Measurements from ENCODE around the gene ZNF426.

ZNF426 gene

GRCh38 chr19:9535934-9536333 is 2.5 kb downstream of the ZNF426 start:
- H3K9ac ChIP-seq (ENCODE audit: low read length): no peak overlapping the region
- TF ChIP-seq CTCF (IDR thresholded peaks at IDR 0.05; ENCODE audit: low read depth, low read length) (no peak), EZH2phosphoT487 (IDR thresholded peaks at IDR 0.05; ENCODE audit: low read depth) (no peak)
- H2AFZ ChIP-seq (ENCODE audit: low read depth, low read length): no peak overlapping the region
- peaks cover 3% of the 10 kb centered on the region for H3K9me3 ChIP-seq (ENCODE audit: insufficient read depth, low read length)
- no peaks in the 10 kb centered on the region for H4K20me1 ChIP-seq (ENCODE audit: insufficient read depth, low read length)
- H3K79me2 ChIP-seq (ENCODE audit: low read length): peaks cover 27% of the 10 kb centered on the region
- H3K36me3 ChIP-seq (replicated peaks; ENCODE audit: low read depth, low read length): peaks cover 54% of the 10 kb centered on the region
- H3K4me2 ChIP-seq (ENCODE audit: low read length): no peak overlapping the region
- no peaks in the 10 kb centered on the region for H3K27me3 ChIP-seq (ENCODE audit: low read depth, low read length)
- H3K27ac ChIP-seq (ENCODE audit: low read length): no peak overlapping the region
- H3K4me1 ChIP-seq (ENCODE audit: low read length): no peaks in the 10 kb centered on the region; the same call in 1 of the 2 replicates
- no peak overlapping the region for H3K4me3 ChIP-seq (ENCODE audit: low read length)

- no peaks in the 10 kb centered on the region for H4K20me1 ChIP-seq (ENCODE audit: insufficient read depth, low read length)
- no peak overlapping the region for H3K4me3 ChIP-seq (ENCODE audit: low read length)
- H3K27ac ChIP-seq (ENCODE audit: low read length): no peak overlapping the region
- H3K79me2 ChIP-seq (ENCODE audit: low read length): peaks cover 12% of the 10 kb centered on the region
- TF ChIP-seq EZH2phosphoT487 (IDR thresholded peaks at IDR 0.05; ENCODE audit: low read depth) (no peak), CTCF (IDR thresholded peaks at IDR 0.05; ENCODE audit: low read depth, low read length) (no peak)
- no peaks in the 10 kb centered on the region for H3K27me3 ChIP-seq (ENCODE audit: low read depth, low read length)
- no peak overlapping the region for H3K9ac ChIP-seq (ENCODE audit: low read length)
- peaks cover 38% of the 10 kb centered on the region for H3K9me3 ChIP-seq (ENCODE audit: insufficient read depth, low read length)
- H3K4me1 ChIP-seq (ENCODE audit: low read length): no peaks in the 10 kb centered on the region
- no peak overlapping the region for H2AFZ ChIP-seq (ENCODE audit: low read depth, low read length)
- no peak overlapping the region for H3K4me2 ChIP-seq (ENCODE audit: low read length)
- peaks cover 91% of the 10 kb centered on the region for H3K36me3 ChIP-seq (replicated peaks; ENCODE audit: low read depth, low read length)
These were observed 6.5 kb downstream of the ZNF426 start for GRCh38 chr19:9531933-9532332.

GRCh38 chr19:9528757-9529336 is 9.6 kb downstream of the ZNF426 start:
- no peaks in the 10 kb centered on the region for H3K79me2 ChIP-seq (ENCODE audit: low read length)
- no peak overlapping the region for H3K27ac ChIP-seq (ENCODE audit: low read length)
- H3K4me2 ChIP-seq (ENCODE audit: low read length): no peak overlapping the region
- no peak for TF ChIP-seq CTCF (IDR thresholded peaks at IDR 0.05; ENCODE audit: low read depth, low read length)
- TF ChIP-seq EZH2phosphoT487 (IDR thresholded peaks at IDR 0.05; ENCODE audit: low read depth): no peak
- H4K20me1 ChIP-seq (ENCODE audit: insufficient read depth, low read length): no peaks in the 10 kb centered on the region
- H3K9ac ChIP-seq (ENCODE audit: low read length): no peak overlapping the region
- H3K36me3 ChIP-seq (replicated peaks; ENCODE audit: low read depth, low read length): peaks cover 83% of the 10 kb centered on the region
- no peaks in the 10 kb centered on the region for H3K27me3 ChIP-seq (ENCODE audit: low read depth, low read length)
- H3K4me1 ChIP-seq (ENCODE audit: low read length): no peaks in the 10 kb centered on the region
- H2AFZ ChIP-seq (ENCODE audit: low read depth, low read length): no peak overlapping the region
- H3K4me3 ChIP-seq (ENCODE audit: low read length): no peak overlapping the region
- H3K9me3 ChIP-seq (ENCODE audit: insufficient read depth, low read length): peaks cover 55% of the 10 kb centered on the region

GRCh38 chr19:9523885-9524474 is 14.5 kb downstream of the ZNF426 start:
- H3K27me3 ChIP-seq (ENCODE audit: low read depth, low read length): no peaks in the 10 kb centered on the region
- no peaks in the 10 kb centered on the region for H3K4me1 ChIP-seq (ENCODE audit: low read length)
- no peak overlapping the region for H3K27ac ChIP-seq (ENCODE audit: low read length)
- H3K36me3 ChIP-seq (replicated peaks; ENCODE audit: low read depth, low read length): peaks cover 49% of the 10 kb centered on the region
- H2AFZ ChIP-seq (ENCODE audit: low read depth, low read length): no peak overlapping the region
- H3K9me3 ChIP-seq (ENCODE audit: insufficient read depth, low read length): peaks cover 52% of the 10 kb centered on the region
- H3K79me2 ChIP-seq (ENCODE audit: low read length): no peaks in the 10 kb centered on the region
- H3K4me2 ChIP-seq (ENCODE audit: low read length): no peak overlapping the region
- no peak overlapping the region for H3K4me3 ChIP-seq (ENCODE audit: low read length)
- TF ChIP-seq EZH2phosphoT487 (IDR thresholded peaks at IDR 0.05; ENCODE audit: low read depth) (no peak), CTCF (IDR thresholded peaks at IDR 0.05; ENCODE audit: low read depth, low read length) (no peak)
- H4K20me1 ChIP-seq (ENCODE audit: insufficient read depth, low read length): no peaks in the 10 kb centered on the region
- no peak overlapping the region for H3K9ac ChIP-seq (ENCODE audit: low read length)

All from OCI-LY3 (cell line).